ENCODE results near the gene CNTN1. TPM values are rescaled to one million over a fixed set of nuclear protein-coding genes. Genes with fewer than 3 reads are reported as not detected.

CNTN1 gene
- total and polyA plus RNA-seq, 10 of the 15 experiments (the other 5 are each of a cell fraction or from before 2014, with no cell fraction given): 0.06 to 0.14 TPM; not detected in 8

GRCh38 chr12:41100572-41100971 is 408.3 kb downstream of the CNTN1 start (continued):
- TF ChIP-seq, protein P1, sequence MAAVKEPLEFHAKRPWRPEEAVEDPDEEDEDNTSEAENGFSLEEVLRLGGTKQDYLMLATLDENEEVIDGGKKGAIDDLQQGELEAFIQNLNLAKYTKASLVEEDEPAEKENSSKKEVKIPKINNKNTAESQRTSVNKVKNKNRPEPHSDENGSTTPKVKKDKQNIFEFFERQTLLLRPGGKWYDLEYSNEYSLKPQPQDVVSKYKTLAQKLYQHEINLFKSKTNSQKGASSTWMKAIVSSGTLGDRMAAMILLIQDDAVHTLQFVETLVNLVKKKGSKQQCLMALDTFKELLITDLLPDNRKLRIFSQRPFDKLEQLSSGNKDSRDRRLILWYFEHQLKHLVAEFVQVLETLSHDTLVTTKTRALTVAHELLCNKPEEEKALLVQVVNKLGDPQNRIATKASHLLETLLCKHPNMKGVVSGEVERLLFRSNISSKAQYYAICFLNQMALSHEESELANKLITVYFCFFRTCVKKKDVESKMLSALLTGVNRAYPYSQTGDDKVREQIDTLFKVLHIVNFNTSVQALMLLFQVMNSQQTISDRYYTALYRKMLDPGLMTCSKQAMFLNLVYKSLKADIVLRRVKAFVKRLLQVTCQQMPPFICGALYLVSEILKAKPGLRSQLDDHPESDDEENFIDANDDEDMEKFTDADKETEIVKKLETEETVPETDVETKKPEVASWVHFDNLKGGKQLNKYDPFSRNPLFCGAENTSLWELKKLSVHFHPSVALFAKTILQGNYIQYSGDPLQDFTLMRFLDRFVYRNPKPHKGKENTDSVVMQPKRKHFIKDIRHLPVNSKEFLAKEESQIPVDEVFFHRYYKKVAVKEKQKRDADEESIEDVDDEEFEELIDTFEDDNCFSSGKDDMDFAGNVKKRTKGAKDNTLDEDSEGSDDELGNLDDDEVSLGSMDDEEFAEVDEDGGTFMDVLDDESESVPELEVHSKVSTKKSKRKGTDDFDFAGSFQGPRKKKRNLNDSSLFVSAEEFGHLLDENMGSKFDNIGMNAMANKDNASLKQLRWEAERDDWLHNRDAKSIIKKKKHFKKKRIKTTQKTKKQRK (IDR thresholded peaks at IDR 0.05; ENCODE audit: low read depth, low read length): no peak
- TF ChIP-seq SRF (IDR thresholded peaks at IDR 0.05; ENCODE audit: low read depth in 2 of 2, low read length in 2 of 2) (no peak), JUND (IDR thresholded peaks at IDR 0.05; ENCODE audit: low read depth, low read length) (no peak), NFXL1 (IDR thresholded peaks at IDR 0.05; ENCODE audit: borderline replicate concordance) (no peak), NFIC (IDR thresholded peaks at IDR 0.05; ENCODE audit: low read depth, low read length) (no peak), BHLHE40 (IDR thresholded peaks at IDR 0.05; ENCODE audit: borderline replicate concordance in 1 of 2, low read depth in 2 of 2, low read length in 1 of 2) (no peak)

DNA sequence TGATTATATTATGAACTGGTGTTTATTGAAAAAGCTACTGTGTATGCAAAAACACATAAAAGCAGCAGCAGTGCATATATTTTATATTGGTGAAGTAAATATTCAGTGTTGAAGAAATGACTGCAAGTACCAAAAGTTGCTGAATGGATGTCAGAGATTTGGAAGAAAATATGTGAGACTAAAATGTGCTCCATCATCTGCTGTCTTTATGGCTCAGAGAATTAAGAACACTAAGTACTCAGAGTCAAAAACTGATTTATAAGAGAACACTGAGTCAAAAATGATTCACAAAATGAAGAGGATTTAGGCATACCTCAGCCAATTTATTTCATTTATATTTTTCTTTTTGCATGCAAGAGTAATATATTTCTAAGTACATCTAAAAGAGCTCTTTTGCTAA is 409.6 kb downstream of the CNTN1 start:
- CTCF ChIA-PET: no interaction called here
- no TSS peak for BruUV-seq (replicated peaks)
- Histone ChIP-seq H3K27ac (ENCODE audit: control insufficient read depth, insufficient read depth) (no peak overlapping the region), H3K4me2 (ENCODE audit: control insufficient read depth, insufficient read depth) (no peak overlapping the region), H3K9me3 (replicated peaks; ENCODE audit: control insufficient read depth, insufficient read depth, low read length) (no peaks in the 10 kb centered on the region), H3K9ac (ENCODE audit: control insufficient read depth, insufficient read depth, low read length) (no peak overlapping the region), H3K79me2 (ENCODE audit: control insufficient read depth, insufficient read depth, low read length) (no peaks in the 10 kb centered on the region), H4K20me1 (ENCODE audit: control insufficient read depth, insufficient read depth) (no peaks in the 10 kb centered on the region), H3K27me3 (replicated peaks in 1 of 2; ENCODE audit: control insufficient read depth in 2 of 2, insufficient read depth in 2 of 2, low read length in 1 of 2) (no peaks in the 10 kb centered on the region), H3K4me1 (ENCODE audit: control insufficient read depth, insufficient read depth, low read length) (no peaks in the 10 kb centered on the region), H3K4me3 (no peak overlapping the region), H3K36me3 (ENCODE audit: control insufficient read depth in 2 of 2, insufficient read depth in 2 of 2, low read length in 1 of 2) (no peaks in the 10 kb centered on the region), H2AFZ (ENCODE audit: control insufficient read depth, low read depth, low read length) (no peak overlapping the region)
- DNase-seq (ENCODE audit: low read depth, low spot score) (no peak), ATAC-seq (no peak), FAIRE-seq (no peak)
- POLR2A ChIA-PET: no interaction called here
- SMC1A ChIA-PET (ENCODE audit: uncharacterized antibody, unreplicated experiment): no interaction called here
- intact Hi-C loops (cut with micrococcal nuclease; ENCODE audit: unreplicated experiment): no loop called here
- in situ Hi-C loops (cut with MboI): no loop called here
- RAD21 ChIA-PET (ENCODE audit: unreplicated experiment): interaction anchor here (0.6 kb wide), 1 partner anchor 1946 kb away, joined by 4 read pairs; no protein-coding TSS in a partner anchor
- no peak for TF ChIP-seq NFXL1 (IDR thresholded peaks at IDR 0.05; ENCODE audit: borderline replicate concordance)
- TF ChIP-seq RUNX3 (IDR thresholded peaks at IDR 0.05; ENCODE audit: low read length): no peak
- TF ChIP-seq ZNF217 (IDR thresholded peaks at IDR 0.05): no peak
- TF ChIP-seq, protein P2, sequence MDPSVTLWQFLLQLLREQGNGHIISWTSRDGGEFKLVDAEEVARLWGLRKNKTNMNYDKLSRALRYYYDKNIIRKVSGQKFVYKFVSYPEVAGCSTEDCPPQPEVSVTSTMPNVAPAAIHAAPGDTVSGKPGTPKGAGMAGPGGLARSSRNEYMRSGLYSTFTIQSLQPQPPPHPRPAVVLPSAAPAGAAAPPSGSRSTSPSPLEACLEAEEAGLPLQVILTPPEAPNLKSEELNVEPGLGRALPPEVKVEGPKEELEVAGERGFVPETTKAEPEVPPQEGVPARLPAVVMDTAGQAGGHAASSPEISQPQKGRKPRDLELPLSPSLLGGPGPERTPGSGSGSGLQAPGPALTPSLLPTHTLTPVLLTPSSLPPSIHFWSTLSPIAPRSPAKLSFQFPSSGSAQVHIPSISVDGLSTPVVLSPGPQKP (IDR thresholded peaks at IDR 0.05; ENCODE audit: low read depth, low read length): no peak
- TF ChIP-seq BRCA1 (IDR thresholded peaks at IDR 0.05; ENCODE audit: low read depth, low read length): no peak
- TF ChIP-seq POLR2AphosphoS5 (IDR thresholded peaks at IDR 0.05; ENCODE audit: low read length): no peak
- no peak for TF ChIP-seq NFYB (IDR thresholded peaks at IDR 0.05; ENCODE audit: insufficient read depth, low read depth, low read length)
- TF ChIP-seq, protein P3, sequence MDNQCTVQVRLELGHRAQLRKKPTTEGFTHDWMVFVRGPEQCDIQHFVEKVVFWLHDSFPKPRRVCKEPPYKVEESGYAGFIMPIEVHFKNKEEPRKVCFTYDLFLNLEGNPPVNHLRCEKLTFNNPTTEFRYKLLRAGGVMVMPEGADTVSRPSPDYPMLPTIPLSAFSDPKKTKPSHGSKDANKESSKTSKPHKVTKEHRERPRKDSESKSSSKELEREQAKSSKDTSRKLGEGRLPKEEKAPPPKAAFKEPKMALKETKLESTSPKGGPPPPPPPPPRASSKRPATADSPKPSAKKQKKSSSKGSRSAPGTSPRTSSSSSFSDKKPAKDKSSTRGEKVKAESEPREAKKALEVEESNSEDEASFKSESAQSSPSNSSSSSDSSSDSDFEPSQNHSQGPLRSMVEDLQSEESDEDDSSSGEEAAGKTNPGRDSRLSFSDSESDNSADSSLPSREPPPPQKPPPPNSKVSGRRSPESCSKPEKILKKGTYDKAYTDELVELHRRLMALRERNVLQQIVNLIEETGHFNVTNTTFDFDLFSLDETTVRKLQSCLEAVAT (IDR thresholded peaks at IDR 0.05): no peak
- TF ChIP-seq ZBTB4 (CRISPR knock-in tag; IDR thresholded peaks at IDR 0.05): no peak
- no peak for TF ChIP-seq TCF12 (IDR thresholded peaks at IDR 0.05; ENCODE audit: low read depth, low read length)
